GM12878 (cell line): ENCODE data around the gene DCAF4. TPM values are rescaled to one million over a fixed set of nuclear protein-coding genes. Genes with fewer than 3 reads are reported as not detected.
"Not testable (repeated sequence)": the region's sequence is repeated elsewhere in the genome, so short reads cannot be mapped to it uniquely, and the experiment has no call there.

Source experiments
- ATAC-seq: fragments of 200-7000 bp; cut with Tn5 transposase; 3 replicates; pipeline ENCODE4 v1.9.1; 2020; ENCODE audit warnings: mild to moderate bottlenecking, moderate library complexity
- BruUV-seq: library from RNA; stranded (reverse); fragments of 400-500 nt; replicated peaks from 2 replicates; lab custom pipeline; 2021; lab: Mats Ljungman, UMichigan
- CTCF ChIA-PET: fragments of 300-600 bp; sonication (Branson Sonifier 250); formaldehyde crosslinking; extraction: SDS; loops from one replicate; lab custom pipeline; 2021; ENCODE audit warnings: inconsistent platforms; lab: Yijun Ruan, JAX
- POLR2A ChIA-PET: fragments of 350-600 bp; formaldehyde crosslinking; extraction: SDS; loops from one replicate; lab custom pipeline; 2021; ENCODE audit warnings: inconsistent platforms; lab: Charles Lee
- RAD21 ChIA-PET: fragments of 300-600 bp; sonication (Branson Sonifier 250); formaldehyde crosslinking; loops from one replicate; lab custom pipeline; 2023; ENCODE audit warnings: antibody characterized with exemption; ENCODE audit not compliant: unreplicated experiment; lab: Charles Lee
- SMC1A ChIA-PET: fragments of 300-600 bp; sonication (Branson Sonifier 250); formaldehyde crosslinking; loops from one replicate; lab custom pipeline; 2023; ENCODE audit not compliant: unreplicated experiment, uncharacterized antibody; lab: Charles Lee
- DNase-seq: peaks from one replicate; pipeline ENCODE4 v3.0.0-alpha.2; 2011; ENCODE audit warnings: low read depth, low spot score
- FAIRE-seq: peaks from 3 replicates; lab custom pipeline; 2011; peaks lifted over from hg19 to GRCh38; lab: Jason Lieb, UNC
- H2AFZ ChIP-seq: 2 replicates; pipeline ENCODE4 v1.6.0; 2011; ENCODE audit warnings: low read depth, low read length, control low read depth; ENCODE audit not compliant: control insufficient read depth
- H3K27ac ChIP-seq: 2 replicates; pipeline ENCODE4 v1.5.1; 2011; ENCODE audit warnings: control low read depth; ENCODE audit not compliant: control insufficient read depth, insufficient read depth
- H3K27me3 ChIP-seq, 2 experiments: replicated peaks in 1 of 2; 2 replicates each; pipeline versions ENCODE4 v1.6.0 to v1.6.1; 2011; ENCODE audit warnings: low read length in 1 of 2; ENCODE audit not compliant: control insufficient read depth in 2 of 2, insufficient read depth in 2 of 2
- H3K36me3 ChIP-seq, 2 experiments: 2 replicates each; pipeline ENCODE4 v1.5.1; 2011; ENCODE audit warnings: low read length in 1 of 2; ENCODE audit not compliant: control insufficient read depth in 2 of 2, insufficient read depth in 2 of 2
- H3K4me1 ChIP-seq: 2 replicates; pipeline ENCODE4 v1.6.1; 2011; ENCODE audit warnings: mild to moderate bottlenecking, low read length, moderate library complexity, mixed read lengths; ENCODE audit not compliant: control insufficient read depth, insufficient read depth
- H3K4me2 ChIP-seq: 2 replicates; pipeline ENCODE4 v1.6.0; 2011; ENCODE audit warnings: control low read depth; ENCODE audit not compliant: control insufficient read depth, insufficient read depth
- H3K4me3 ChIP-seq: fragments of 200-600 bp; sonication (generic); 2 replicates; pipeline ENCODE4 v1.5.1; 2016
- H3K79me2 ChIP-seq: 2 replicates; pipeline ENCODE4 v1.6.0; 2011; ENCODE audit warnings: low read length; ENCODE audit not compliant: control insufficient read depth, insufficient read depth
- H3K9ac ChIP-seq: 2 replicates; pipeline ENCODE4 v1.8.0; 2011; ENCODE audit warnings: low read length, control low read depth, mixed read lengths; ENCODE audit not compliant: control insufficient read depth, insufficient read depth
- H3K9me3 ChIP-seq: replicated peaks from 3 replicates; pipeline ENCODE4 v1.5.1; 2011; ENCODE audit warnings: mild to moderate bottlenecking, low read length; ENCODE audit not compliant: control insufficient read depth, insufficient read depth
- H4K20me1 ChIP-seq: 2 replicates; pipeline ENCODE4 v1.6.0; 2011; ENCODE audit not compliant: control insufficient read depth, insufficient read depth
- EGR1 ChIP-seq, 2 experiments: IDR thresholded peaks; 1 replicate in 1 of 2; 2 replicates in 1 of 2; pipeline ENCODE4 v1.6.1; 2011 to 2012; ENCODE audit warnings: low read depth in 2 of 2, low read length in 2 of 2, borderline replicate concordance in 1 of 2, mild to moderate bottlenecking in 1 of 2, moderate library complexity in 1 of 2
- KDM1A ChIP-seq: fragments of 200-600 bp; sonication (generic); IDR thresholded peaks from 2 replicates; pipeline ENCODE4 v1.6.1; 2016; ENCODE audit warnings: borderline replicate concordance
- STAT1 ChIP-seq: fragments of 450-650 bp; conservative IDR thresholded peaks from 2 replicates; pipeline ENCODE4 v1.6.1; 2014; ENCODE audit warnings: antibody characterized with exemption, mild to moderate bottlenecking
- WGBS: methylation state at CpG from one replicate; pipeline ENCODE4 v1.1.6; 2016; ENCODE audit warnings: low lambda C conversion rate; ENCODE audit not compliant: insufficient replicate concordance, insufficient coverage; ENCODE audit errors: missing lambda C conversion rate; 5-methylcytosine and 5-hydroxymethylcytosine counted together
- in situ Hi-C: fragments of 300-500 bp; cut with MboI; formaldehyde crosslinking; loops from 9 replicates; pipeline ENCODE4 v1.14.3; 2018; ENCODE audit warnings: mixed read lengths
- intact Hi-C: fragments of 100-400 bp; cut with micrococcal nuclease; formaldehyde crosslinking; loops from one replicate; pipeline ENCODE4 v1.14.2; 2022; ENCODE audit not compliant: unreplicated experiment
- polyA plus RNA-seq, 11 experiments: library from polyadenylated mRNA; depleted of rRNA in 4 of 11; unstranded in 6 of 11; stranded (reverse) in 5 of 11; fragments of >200 nt; fragmentation: Nextera tagmentation in 4 of 11; fragmentation: Illumina TruSeq in 1 of 11; extraction: Ambion mirVana in 4 of 11; extraction: Trizol in 1 of 11; gene quantifications; 1 replicate in 1 of 11; 2 replicates in 10 of 11; pipeline versions ENCODE4 v1.2.1 to v1.2.3, GENCODE V29; 2011 to 2016; ENCODE audit warnings: inconsistent platforms in 2 of 11, missing spikeins in 2 of 11, low read depth in 1 of 11
- total RNA-seq, 4 experiments: library from RNA; depleted of rRNA in 3 of 4; stranded (reverse); fragments of >200 nt in 3 of 4; fragmentation: Illumina TruSeq in 1 of 4; extraction: Trizol in 1 of 4; gene quantifications; 2 replicates each; pipeline versions ENCODE4 v1.2.1 to v1.2.3, GENCODE V29; 2013 to 2021
- TF ChIP-seq, protein P1 (sequence below): fragments of 450-650 bp; IDR thresholded peaks from 2 replicates; pipeline ENCODE4 v1.6.1; 2017; ENCODE audit warnings: low read depth, mild to moderate bottlenecking, moderate library complexity

Gene DCAF4
- total and polyA plus RNA-seq, 10 of the 15 experiments (the other 5 are each of a cell fraction or from before 2014, with no cell fraction given) = 2.6 to 51.1 (median 21.0) TPM

DNA sequence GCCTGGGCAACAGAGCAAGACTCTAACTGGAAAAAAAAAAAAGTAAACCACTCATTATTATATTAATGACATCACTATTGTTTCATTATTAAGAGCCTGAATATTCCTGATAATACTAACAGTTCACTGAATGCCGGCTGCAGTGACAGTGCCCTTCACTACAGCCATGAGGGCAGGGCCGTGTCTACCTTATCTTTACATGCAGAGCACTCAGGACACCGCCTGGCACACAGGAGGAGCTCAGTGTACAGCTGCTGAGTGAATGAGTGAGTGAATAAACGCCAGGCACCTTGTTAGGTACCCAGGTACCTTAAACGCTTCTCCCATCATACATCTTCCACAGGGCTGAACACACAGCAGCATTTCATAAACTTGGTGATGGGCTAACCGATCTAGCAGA is 77.4 kb downstream of the DCAF4 start (continued):
- TF ChIP-seq, protein P1, sequence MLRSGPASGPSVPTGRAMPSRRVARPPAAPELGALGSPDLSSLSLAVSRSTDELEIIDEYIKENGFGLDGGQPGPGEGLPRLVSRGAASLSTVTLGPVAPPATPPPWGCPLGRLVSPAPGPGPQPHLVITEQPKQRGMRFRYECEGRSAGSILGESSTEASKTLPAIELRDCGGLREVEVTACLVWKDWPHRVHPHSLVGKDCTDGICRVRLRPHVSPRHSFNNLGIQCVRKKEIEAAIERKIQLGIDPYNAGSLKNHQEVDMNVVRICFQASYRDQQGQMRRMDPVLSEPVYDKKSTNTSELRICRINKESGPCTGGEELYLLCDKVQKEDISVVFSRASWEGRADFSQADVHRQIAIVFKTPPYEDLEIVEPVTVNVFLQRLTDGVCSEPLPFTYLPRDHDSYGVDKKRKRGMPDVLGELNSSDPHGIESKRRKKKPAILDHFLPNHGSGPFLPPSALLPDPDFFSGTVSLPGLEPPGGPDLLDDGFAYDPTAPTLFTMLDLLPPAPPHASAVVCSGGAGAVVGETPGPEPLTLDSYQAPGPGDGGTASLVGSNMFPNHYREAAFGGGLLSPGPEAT = no peak
- no peak for TF ChIP-seq KDM1A

DNA sequence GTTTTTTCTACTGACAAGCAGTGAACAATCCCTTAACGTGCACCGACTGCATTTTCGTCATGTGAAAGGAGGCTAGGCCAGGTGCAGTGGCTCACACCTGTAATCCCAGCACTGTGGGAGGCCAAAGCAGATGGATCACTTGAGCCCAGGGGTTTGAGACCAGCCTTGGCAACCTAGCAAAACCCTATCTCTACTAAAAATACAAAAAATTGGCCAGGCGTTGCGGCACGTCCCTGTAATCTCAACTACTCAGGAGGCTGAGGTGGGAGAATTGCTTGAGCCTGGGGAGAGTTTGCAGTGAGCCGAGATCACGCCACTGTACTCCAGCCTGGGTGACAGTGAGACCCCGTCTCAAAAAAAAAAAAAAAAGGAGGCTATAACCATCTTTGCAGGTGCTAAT is 78.4 kb downstream of the DCAF4 start:
- H3K4me2 ChIP-seq, FAIRE-seq, H3K9me3 ChIP-seq, BruUV-seq, H4K20me1 ChIP-seq, H3K27ac ChIP-seq, RAD21 ChIA-PET, H3K27me3 ChIP-seq, H3K4me1 ChIP-seq, H3K4me3 ChIP-seq, intact Hi-C loops, H2AFZ ChIP-seq, H3K79me2 ChIP-seq, POLR2A ChIA-PET, in situ Hi-C loops, DNase-seq, CTCF ChIA-PET, SMC1A ChIA-PET, ATAC-seq, H3K9ac ChIP-seq: not testable (repeated sequence)
- 97% methylated on average over 9 of the region's 9 CpGs for WGBS
- peaks cover 0 to 13% of the 10 kb centered on the region in 2 experiments; a peak in 3 of 4 replicates for H3K36me3 ChIP-seq

DNA sequence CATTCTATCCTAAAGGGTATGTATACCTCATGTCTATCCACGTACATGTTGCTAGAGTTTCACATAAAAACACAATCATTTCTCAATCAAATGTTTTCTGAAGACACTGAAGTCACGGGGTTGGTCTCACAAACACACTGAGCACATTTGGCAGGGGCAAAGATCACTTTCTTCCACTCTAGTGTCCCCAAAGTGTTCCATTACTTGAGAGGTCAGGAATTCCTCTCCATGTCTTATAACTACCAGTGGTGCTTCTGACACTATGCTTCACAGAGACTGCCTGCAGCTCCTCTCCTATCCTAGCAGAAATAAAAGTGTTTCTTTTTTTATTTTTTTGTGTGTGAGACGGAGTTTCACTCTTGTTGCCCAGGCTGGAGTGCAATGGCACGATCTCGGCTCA is 81.6 kb downstream of the DCAF4 start:
- FAIRE-seq (no peak), ATAC-seq (no peak), DNase-seq (no peak)
- no peak overlapping the region for H3K4me2 ChIP-seq
- H3K4me1 ChIP-seq = no peaks in the 10 kb centered on the region
- ChIA-PET POLR2A (interaction anchor here (1.0 kb wide), 1 partner anchor 19 kb away, joined by 3 read pairs; no protein-coding TSS in a partner anchor), SMC1A (no interaction called here), RAD21 (no interaction called here), CTCF (interaction anchor here (0.9 kb wide), 1 partner anchor 1153 kb away, joined by 3 read pairs; no protein-coding TSS in a partner anchor)
- no peak overlapping the region for H3K27ac ChIP-seq
- H3K9ac ChIP-seq = no peak overlapping the region
- H3K36me3 ChIP-seq = peaks cover 0 to 13% of the 10 kb centered on the region in 2 experiments; a peak in 3 of 4 replicates
- no peak overlapping the region for H3K4me3 ChIP-seq
- in situ Hi-C loops (no loop called here), intact Hi-C loops (no loop called here)
- H3K27me3 ChIP-seq = no peaks in the 10 kb centered on the region
- no peak overlapping the region for H2AFZ ChIP-seq
- no peaks in the 10 kb centered on the region; the same call in 1 of the 2 replicates for H3K79me2 ChIP-seq
- TF ChIP-seq EGR1 (IDR thresholded peaks at IDR 0.05; ENCODE audit: borderline replicate concordance in 1 of 2, low read depth in 2 of 2, low read length in 2 of 2) = no peak
- TF ChIP-seq STAT1 = no peak
- no peaks in the 10 kb centered on the region for H4K20me1 ChIP-seq
- no peaks in the 10 kb centered on the region for H3K9me3 ChIP-seq
- 98% methylated on average over 5 of the region's 5 CpGs for WGBS
- BruUV-seq = no TSS peak
